GM23338 (cell line): Measurements from ENCODE around the gene IL1RAPL2. TPM values are rescaled to one million over a fixed set of nuclear protein-coding genes. Genes with fewer than 3 reads are reported as not detected.

Source experiments
- ATAC-seq: fragments of 200-7000 bp; cut with Tn5 transposase; 3 replicates; pipeline ENCODE4 v1.9.1; 2020
- DNase-seq: peaks from one replicate; pipeline ENCODE4 v3.0.0-alpha.2; 2015; ENCODE audit warnings: low spot score
- H2AFZ ChIP-seq: fragments of 200-600 bp; sonication (generic); 2 replicates; pipeline ENCODE4 v1.8.0; 2016; ENCODE audit warnings: antibody characterized with exemption, mild to moderate bottlenecking, moderate library complexity
- H3F3A ChIP-seq: fragments of 200-600 bp; sonication (generic); replicated peaks from 2 replicates; pipeline ENCODE4 v1.8.0; 2017; ENCODE audit warnings: antibody characterized with exemption, mixed run types, low read depth
- H3K27ac ChIP-seq: fragments of 200-600 bp; sonication (generic); 2 replicates; pipeline ENCODE4 v1.6.1; 2016; ENCODE audit warnings: low read depth
- H3K27me3 ChIP-seq: fragments of 200-600 bp; sonication (generic); 2 replicates; pipeline ENCODE4 v1.8.0; 2016; ENCODE audit warnings: mild to moderate bottlenecking, mixed run types, moderate library complexity; ENCODE audit not compliant: insufficient read depth
- H3K36me3 ChIP-seq: fragments of 200-600 bp; sonication (generic); 2 replicates; pipeline ENCODE4 v1.8.0; 2016; ENCODE audit warnings: mild to moderate bottlenecking; ENCODE audit not compliant: insufficient read depth
- H3K4me1 ChIP-seq: fragments of 200-600 bp; sonication (generic); 2 replicates; pipeline ENCODE4 v1.8.0; 2016; ENCODE audit warnings: mild to moderate bottlenecking, moderate library complexity; ENCODE audit not compliant: insufficient read depth
- H3K4me2 ChIP-seq: fragments of 200-600 bp; sonication (generic); 2 replicates; pipeline ENCODE4 v1.7.1; 2017; ENCODE audit warnings: mixed run types
- H3K4me3 ChIP-seq: fragments of 200-600 bp; sonication (generic); 2 replicates; pipeline ENCODE4 v1.6.1; 2016; ENCODE audit warnings: mixed run types
- H3K79me2 ChIP-seq: fragments of 200-600 bp; sonication (generic); replicated peaks from 2 replicates; pipeline ENCODE4 v1.8.0; 2017; ENCODE audit warnings: mild to moderate bottlenecking; ENCODE audit not compliant: insufficient read depth
- H3K9me2 ChIP-seq: fragments of 200-600 bp; sonication (generic); 2 replicates; pipeline ENCODE4 v1.8.0; 2017; ENCODE audit not compliant: insufficient read depth
- H4K20me1 ChIP-seq: fragments of 200-600 bp; sonication (generic); replicated peaks from 2 replicates; pipeline ENCODE4 v1.8.0; 2017; ENCODE audit warnings: mild to moderate bottlenecking; ENCODE audit not compliant: insufficient read depth
- H3K27ac Mint-ChIP-seq: 2 replicates; pipeline ENCODE4 v1.8.0; 2020; ENCODE audit warnings: inconsistent platforms, mild to moderate bottlenecking, moderate library complexity, mixed read lengths
- H3K27me3 Mint-ChIP-seq: 3 replicates; pipeline ENCODE4 v1.8.0; 2022; ENCODE audit warnings: low read depth, mild to moderate bottlenecking, moderate library complexity, mixed read lengths, inconsistent platforms; ENCODE audit not compliant: insufficient read depth, poor library complexity
- H3K36me3 Mint-ChIP-seq: 3 replicates; pipeline ENCODE4 v1.8.0; 2021; ENCODE audit warnings: low read depth, mild to moderate bottlenecking, inconsistent platforms, moderate library complexity, mixed read lengths
- H3K4me1 Mint-ChIP-seq: 3 replicates; pipeline ENCODE4 v1.8.0; 2020; ENCODE audit warnings: mild to moderate bottlenecking, inconsistent platforms, mixed read lengths
- H3K4me3 Mint-ChIP-seq: 3 replicates; pipeline ENCODE4 v1.8.0; 2021; ENCODE audit warnings: moderate library complexity, mild to moderate bottlenecking, inconsistent platforms, mixed read lengths
- H3K9me3 Mint-ChIP-seq: 3 replicates; pipeline ENCODE4 v1.8.0; 2020; ENCODE audit warnings: moderate library complexity, mild to moderate bottlenecking, inconsistent platforms, mixed read lengths
- CREB1 ChIP-seq: fragments of 250-450 bp; sonication (Bioruptor Pico); IDR thresholded peaks from 2 replicates; pipeline ENCODE4 v1.5.0; 2020; ENCODE audit warnings: low read depth, mild to moderate bottlenecking, moderate library complexity
- CTCF ChIP-seq, 2 experiments: fragments of 200-600 bp in 1 of 2; sonication (generic) in 1 of 2; conservative IDR thresholded peaks; 2 replicates each; pipeline versions ENCODE4 v1.5.1 to v1.6.1; 2016 to 2017; ENCODE audit warnings: antibody characterized with exemption in 2 of 2, low read depth in 2 of 2, mild to moderate bottlenecking in 2 of 2, moderate library complexity in 1 of 2
- EZH2 ChIP-seq: fragments of 200-600 bp; sonication (generic); IDR thresholded peaks from one replicate; pipeline ENCODE4 v1.8.0; 2017; ENCODE audit warnings: antibody characterized with exemption, mild to moderate bottlenecking, low read depth; ENCODE audit not compliant: unreplicated experiment
- EZH2phosphoT487 ChIP-seq: fragments of 200-600 bp; sonication (generic); IDR thresholded peaks from one replicate; pipeline ENCODE4 v1.8.1; 2018; ENCODE audit warnings: antibody characterized with exemption; ENCODE audit not compliant: unreplicated experiment
- JUNB ChIP-seq: IDR thresholded peaks from one replicate; pipeline ENCODE4 v1.6.1; 2016; ENCODE audit warnings: antibody characterized with exemption; ENCODE audit not compliant: unreplicated experiment
- NANOG ChIP-seq: IDR thresholded peaks from 2 replicates; pipeline ENCODE4 v1.6.1; 2016; ENCODE audit warnings: antibody characterized with exemption, borderline replicate concordance
- REST ChIP-seq: IDR thresholded peaks from one replicate; pipeline ENCODE4 v1.6.1; 2018; ENCODE audit warnings: antibody characterized with exemption; ENCODE audit not compliant: unreplicated experiment
- STAT1 ChIP-seq: IDR thresholded peaks from one replicate; pipeline ENCODE4 v1.6.1; 2016; ENCODE audit warnings: antibody characterized with exemption; ENCODE audit not compliant: unreplicated experiment
- ZNF114 ChIP-seq: fragments of 250-450 bp; sonication (Bioruptor Pico); IDR thresholded peaks from 2 replicates; pipeline ENCODE4 v1.5.0; 2020; ENCODE audit warnings: mild to moderate bottlenecking, moderate library complexity
- ZNF462 ChIP-seq: fragments of 250-450 bp; sonication (Bioruptor Pico); IDR thresholded peaks from 2 replicates; pipeline ENCODE4 v1.5.0; 2020; ENCODE audit warnings: mild to moderate bottlenecking, moderate library complexity
- polyA plus RNA-seq: library from polyadenylated mRNA; unstranded; fragments of >200 nt; fragmentation: Nextera tagmentation; extraction: Ambion mirVana; gene quantifications from 2 replicates; pipeline ENCODE4 v1.2.1, GENCODE V29; 2016
- total RNA-seq: library from RNA; depleted of rRNA; stranded (reverse); fragments of >200 nt; shearing (Covaris generic); gene quantifications from 2 replicates; pipeline ENCODE4 v1.2.3, GENCODE V29; 2014

IL1RAPL2 gene
- total and polyA plus RNA-seq, 2 experiments from 2014 or later, result 0.80 to 0.94 TPM

DNA sequence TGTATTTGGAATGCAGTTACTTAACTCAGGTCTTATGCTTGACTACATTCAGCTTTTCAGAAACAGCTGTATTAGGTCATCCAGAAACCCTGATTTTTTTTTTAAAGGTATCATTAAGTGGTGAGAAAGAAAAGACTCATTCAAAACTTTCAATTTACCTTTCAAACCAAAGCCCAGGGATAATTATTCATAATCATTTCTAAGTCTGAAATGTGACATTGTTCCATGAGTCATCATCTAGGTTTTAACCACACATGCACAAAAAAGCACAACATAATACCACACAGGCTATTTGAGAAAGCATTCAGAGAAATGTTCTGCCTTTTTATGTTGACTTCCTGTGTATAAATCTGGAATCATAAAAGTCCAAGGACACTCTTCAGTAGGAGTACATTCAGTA lies 288.2 kb downstream of the IL1RAPL2 start (continued):
- no peak for TF ChIP-seq STAT1
- TF ChIP-seq NANOG, result no peak
- TF ChIP-seq REST, result no peak

DNA sequence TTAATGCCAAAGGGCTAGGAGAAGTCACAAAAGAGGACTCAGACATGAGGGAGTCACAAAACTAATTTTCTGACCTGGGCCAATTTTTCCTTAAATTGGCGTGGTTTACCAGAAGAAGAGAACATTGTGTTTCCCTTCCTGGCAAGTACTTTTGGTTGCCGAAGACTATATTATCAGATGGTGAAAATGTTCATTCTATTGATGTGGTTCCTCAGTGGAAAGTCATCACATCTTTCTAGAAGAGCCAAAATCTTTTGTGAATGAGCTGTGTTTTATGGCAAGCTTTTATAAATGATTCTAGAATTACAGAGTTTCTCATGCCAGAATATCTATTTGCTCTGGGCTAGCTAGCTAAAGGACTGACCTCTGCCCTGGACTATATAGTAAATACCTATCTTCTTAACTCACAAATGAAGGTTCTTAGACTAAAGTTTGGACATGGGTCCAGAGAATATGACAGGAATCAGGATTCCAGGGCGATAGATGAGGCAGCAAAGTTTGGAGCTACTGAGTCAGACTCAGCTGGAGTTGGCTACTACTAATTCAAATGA lies 288.9 kb downstream of the IL1RAPL2 start:
- H3K79me2 ChIP-seq, result no peaks in the 10 kb centered on the region
- DNase-seq, result no peak
- Mint-ChIP-seq H3K4me1 (peaks cover 14% of the 10 kb centered on the region), H3K27ac (no peak overlapping the region), H3K9me3 (no peaks in the 10 kb centered on the region), H3K36me3 (no peaks in the 10 kb centered on the region), H3K27me3 (no peaks in the 10 kb centered on the region), H3K4me3 (no peak overlapping the region)
- H2AFZ ChIP-seq, result no peak overlapping the region
- H3K36me3 ChIP-seq, result no peaks in the 10 kb centered on the region
- no peak overlapping the region for H3K4me2 ChIP-seq
- no peaks in the 10 kb centered on the region for H3K27me3 ChIP-seq
- H3K4me3 ChIP-seq, result no peak overlapping the region
- no peaks in the 10 kb centered on the region for H4K20me1 ChIP-seq
- peaks cover 15% of the 10 kb centered on the region; the same call in 1 of the 2 replicates for H3K4me1 ChIP-seq
- ATAC-seq, result no peak
- H3K9me2 ChIP-seq, result no peaks in the 10 kb centered on the region
- no peak overlapping the region for H3K27ac ChIP-seq
- H3F3A ChIP-seq, result no peaks in the 10 kb centered on the region
- TF ChIP-seq ZNF114, result no peak
- TF ChIP-seq EZH2, result no peak
- no peak for TF ChIP-seq REST
- TF ChIP-seq CREB1 (CRISPR knock-in tag), result no peak
- TF ChIP-seq CTCF (conservative IDR thresholded peaks at IDR 0.05; ENCODE audit: low read depth in 2 of 2), result no peak
- TF ChIP-seq EZH2phosphoT487, result no peak
- no peak for TF ChIP-seq JUNB
- no peak for TF ChIP-seq NANOG
- no peak for TF ChIP-seq ZNF462 (CRISPR knock-in tag)
